Tibial artery (tissue), 4 donors: ENCODE measurements around the gene NDUFV1.
A peak's percentile ranks its signal among the peaks of the same experiment; 100 is the strongest.

Source experiments
- DNase-seq, 2 donors: peaks; one replicate each; pipeline ENCODE4 v3.0.0-alpha.2; 2019
- H3K27ac ChIP-seq, 2 donors: fragments of 200-600 bp; sonication (generic) in 1 of 2; 1 replicate in 1 of 2; 2 replicates in 1 of 2; pipeline ENCODE4 v1.5.1; 2018 to 2019; ENCODE audit warnings: mild to moderate bottlenecking in 1 of 2
- H3K27me3 ChIP-seq, 2 donors: fragments of 200-600 bp; sonication (generic) in 1 of 2; one replicate each; pipeline versions ENCODE4 v1.5.1 to v1.6.0; 2016 to 2019
- H3K36me3 ChIP-seq, 3 donors: fragments of 200-600 bp; sonication (generic) in 2 of 3; one replicate each; pipeline ENCODE4 v1.5.1; 2016 to 2019; ENCODE audit warnings: mild to moderate bottlenecking in 2 of 3
- H3K4me1 ChIP-seq, 4 donors: fragments of 200-600 bp; sonication (generic) in 2 of 4; 1 replicate in 3 of 4; 2 replicates in 1 of 4; pipeline ENCODE4 v1.5.1; 2016 to 2019
- H3K4me3 ChIP-seq, 2 donors: fragments of 200-600 bp; sonication (generic) in 1 of 2; 1 replicate in 1 of 2; 2 replicates in 1 of 2; pipeline ENCODE4 v1.5.1; 2018 to 2019; ENCODE audit warnings: mild to moderate bottlenecking in 2 of 2
- H3K9me3 ChIP-seq, 3 donors: fragments of 200-600 bp; sonication (generic) in 1 of 3; one replicate each; pipeline ENCODE4 v1.5.1; 2016 to 2019
- CTCF ChIP-seq, 2 experiments: fragments of 200-600 bp in 1 of 2; fragments of 450-650 bp in 1 of 2; IDR thresholded peaks; one replicate each; pipeline ENCODE4 v1.5.1; 2017 to 2019; ENCODE audit warnings: antibody characterized with exemption in 2 of 2, mild to moderate bottlenecking in 1 of 2, moderate library complexity in 1 of 2
- intact Hi-C: fragments of 100-400 bp; cut with DNase I; formaldehyde crosslinking; loops from one replicate; pipeline ENCODE4 v1.15.0; 2023; ENCODE audit warnings: low total_unique reads

NDUFV1 gene

GRCh38 chr11:67564230-67564629 is 42.5 kb upstream of the NDUFV1 start:
- Histone ChIP-seq H3K36me3 (no peaks in the 10 kb centered on the region), H3K4me3 (no peak overlapping the region), H3K27me3 (no peaks in the 10 kb centered on the region), H3K27ac (no peak overlapping the region), H3K9me3 (no peaks in the 10 kb centered on the region), H3K4me1 (peaks cover 0 to 27% (median 8%) of the 10 kb centered on the region in 4 donors)
- no peak for DNase-seq
- TF ChIP-seq CTCF (IDR thresholded peaks at IDR 0.05), result no peak
- intact Hi-C loops, result no loop called here

- Histone ChIP-seq H3K9me3 (no peaks in the 10 kb centered on the region), H3K4me1 (no peaks in the 10 kb centered on the region), H3K4me3 (no peak overlapping the region), H3K27me3 (peaks cover 0 to 29% of the 10 kb centered on the region in 2 donors), H3K36me3 (no peaks in the 10 kb centered on the region), H3K27ac (no peak overlapping the region)
- DNase-seq, result no peak
- no peak for TF ChIP-seq CTCF (IDR thresholded peaks at IDR 0.05)
- intact Hi-C loops, result loop anchor here (5.0 kb wide), 1 partner anchor 41 kb away; no protein-coding TSS in a partner anchor
These were observed 35.3 kb upstream of the NDUFV1 start for GRCh38 chr11:67571443-67571842.

GRCh38 chr11:67572305-67572704 is 34.4 kb upstream of the NDUFV1 start:
- Histone ChIP-seq H3K27me3 (peaks cover 0 to 34% of the 10 kb centered on the region in 2 donors), H3K4me1 (no peaks in the 10 kb centered on the region), H3K27ac (no peak overlapping the region), H3K4me3 (no peak overlapping the region), H3K9me3 (no peaks in the 10 kb centered on the region), H3K36me3 (no peaks in the 10 kb centered on the region)
- TF ChIP-seq CTCF (IDR thresholded peaks at IDR 0.05), result no peak
- intact Hi-C loops, result loop anchor here (5.0 kb wide), 1 partner anchor 40 kb away; no protein-coding TSS in a partner anchor
- no peak for DNase-seq

- H3K27ac ChIP-seq, result no peak overlapping the region
- H3K4me3 ChIP-seq, result no peak overlapping the region
- intact Hi-C loops, result loop anchor here (5.0 kb wide), 1 partner anchor 39 kb away; no protein-coding TSS in a partner anchor
- no peaks in the 10 kb centered on the region for H3K9me3 ChIP-seq
- H3K36me3 ChIP-seq, result no peaks in the 10 kb centered on the region
- peak in 1 of 2 donors; percentile 41 for DNase-seq
- TF ChIP-seq CTCF (IDR thresholded peaks at IDR 0.05), result peak; percentile 63 to 72
- H3K27me3 ChIP-seq, result peaks cover 0 to 39% of the 10 kb centered on the region in 2 donors
- H3K4me1 ChIP-seq, result no peaks in the 10 kb centered on the region
These were observed 33.9 kb upstream of the NDUFV1 start for GRCh38 chr11:67572747-67573419.

GRCh38 chr11:67574938-67575337 is 31.8 kb upstream of the NDUFV1 start:
- intact Hi-C loops, result loop anchor here (5.0 kb wide), 1 partner anchor 37 kb away; no protein-coding TSS in a partner anchor

More at GRCh38 chr11:67574938-67575337, 31.8 kb upstream of the NDUFV1 start:
- TF ChIP-seq CTCF (IDR thresholded peaks at IDR 0.05), result no peak
- no peak overlapping the region for H3K27ac ChIP-seq
- no peaks in the 10 kb centered on the region for H3K9me3 ChIP-seq
- H3K36me3 ChIP-seq, result no peaks in the 10 kb centered on the region
- no peaks in the 10 kb centered on the region for H3K4me1 ChIP-seq
- H3K27me3 ChIP-seq, result peaks cover 0 to 43% of the 10 kb centered on the region in 2 donors
- no peak overlapping the region for H3K4me3 ChIP-seq
- DNase-seq, result no peak
